Measurements from ENCODE around the gene FOXO1. TPM values are rescaled to one million over a fixed set of nuclear protein-coding genes. Genes with fewer than 3 reads are reported as not detected.

Gene FOXO1
- total RNA-seq, 4 donors from 2014 or later, result 43.6 to 75.9 (median 52.0) TPM

- DNase-seq (ENCODE audit: low spot score in 2 of 2), result no peak
- no peak overlapping the region for H3K4me3 ChIP-seq (ENCODE audit: low read depth, poor library complexity, severe bottlenecking)
- 36 to 58% methylated on average over 2 of the region's 2 CpGs for WGBS, 2 donors
- intact Hi-C loops (cut with DNase I; ENCODE audit: low total_unique reads), result loop anchor here (10.0 kb wide), 1 partner anchor 65 kb away; the partner anchor contains the start of gene FOXO1
- TF ChIP-seq CTCF (IDR thresholded peaks at IDR 0.05) (no peak), POLR2A (IDR thresholded peaks at IDR 0.05) (no peak)
These were observed 66.7 kb downstream of the FOXO1 start for GRCh38 chr13:40599747-40600146.

- no peak overlapping the region for H3K4me3 ChIP-seq (ENCODE audit: low read depth, poor library complexity, severe bottlenecking)
- intact Hi-C loops (cut with DNase I; ENCODE audit: low total_unique reads), result loop anchor here (10.0 kb wide), 1 partner anchor 66 kb away; the partner anchor contains the start of gene FOXO1
- no peak for DNase-seq (ENCODE audit: low spot score in 2 of 2)
- TF ChIP-seq POLR2A (IDR thresholded peaks at IDR 0.05) (no peak), CTCF (IDR thresholded peaks at IDR 0.05) (no peak)
- WGBS, 2 donors, result 89 to 90% methylated on average over 5 of the region's 5 CpGs
These were observed 67.3 kb downstream of the FOXO1 start for GRCh38 chr13:40599124-40599523.

- 59 to 71% methylated on average over 1 of the region's 1 CpG for WGBS, 2 donors
- no peak for DNase-seq (ENCODE audit: low spot score in 2 of 2)
- TF ChIP-seq CTCF (IDR thresholded peaks at IDR 0.05), result no peak
- no peak for TF ChIP-seq POLR2A (IDR thresholded peaks at IDR 0.05)
- no peak overlapping the region for H3K4me3 ChIP-seq (ENCODE audit: low read depth, poor library complexity, severe bottlenecking)
- intact Hi-C loops (cut with DNase I; ENCODE audit: low total_unique reads), result loop anchor here (10.0 kb wide), 1 partner anchor 66 kb away; the partner anchor contains the start of gene FOXO1
These were observed 67.9 kb downstream of the FOXO1 start for GRCh38 chr13:40598569-40598968.

- 70 to 77% methylated on average over 11 of the region's 11 CpGs for WGBS, 2 donors
- no peak overlapping the region for H3K4me3 ChIP-seq (ENCODE audit: low read depth, poor library complexity, severe bottlenecking)
These were observed 68.6 kb downstream of the FOXO1 start for GRCh38 chr13:40597735-40598365.

GRCh38 chr13:40596484-40596883 is 70.0 kb downstream of the FOXO1 start:
- intact Hi-C loops (cut with DNase I; ENCODE audit: low total_unique reads), result loop anchor here (10.0 kb wide), 1 partner anchor 68 kb away; the partner anchor contains the start of gene FOXO1
- no peak for DNase-seq (ENCODE audit: low spot score in 2 of 2)
- H3K4me3 ChIP-seq (ENCODE audit: low read depth, poor library complexity, severe bottlenecking), result no peak overlapping the region
- 66 to 77% methylated on average over 4 of the region's 4 CpGs for WGBS, 2 donors
- TF ChIP-seq POLR2A (IDR thresholded peaks at IDR 0.05) (no peak), CTCF (IDR thresholded peaks at IDR 0.05) (no peak)

More at GRCh38 chr13:40597735-40598365, 68.6 kb downstream of the FOXO1 start:
- intact Hi-C loops (cut with DNase I; ENCODE audit: low total_unique reads), result loop anchor here (10.0 kb wide), 1 partner anchor 67 kb away; the partner anchor contains the start of gene FOXO1
- TF ChIP-seq POLR2A (IDR thresholded peaks at IDR 0.05) (no peak), CTCF (IDR thresholded peaks at IDR 0.05) (no peak)
- peak in 1 of 2 donors; percentile 13 for DNase-seq (ENCODE audit: low spot score in 2 of 2)

Measured in lower leg skin (tissue), 4 donors.